Measurements from ENCODE around the gene ARHGAP42. TPM values are rescaled to one million over a fixed set of nuclear protein-coding genes. Genes with fewer than 3 reads are reported as not detected.

ARHGAP42 gene
- total and polyA plus RNA-seq, 10 of the 15 experiments (the other 5 are each of a cell fraction or from before 2014, with no cell fraction given): 1.8 to 6.3 (median 3.2) TPM

DNA sequence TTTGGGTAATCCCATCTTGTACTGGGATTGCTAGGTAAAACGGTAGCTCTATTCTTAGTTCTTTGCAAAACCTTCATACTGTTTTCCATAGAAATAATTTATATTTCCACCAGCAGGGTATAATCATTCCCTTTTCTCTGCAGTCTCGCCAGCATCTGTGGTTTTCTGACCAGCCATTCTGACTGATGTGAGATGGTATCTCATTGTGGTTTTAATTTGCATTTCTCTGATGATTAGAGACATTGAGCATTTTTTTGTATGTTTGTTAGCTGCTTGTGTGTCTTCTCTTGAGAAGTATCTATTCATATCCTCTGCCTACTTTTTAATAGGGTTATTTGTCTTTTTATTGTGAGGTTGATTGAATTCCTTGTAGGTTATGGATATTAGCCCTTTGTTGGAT, 221.7 kb downstream of the ARHGAP42 start:
- RAD21 ChIA-PET (ENCODE audit: unreplicated experiment): no interaction called here
- Histone ChIP-seq H2AFZ (ENCODE audit: control insufficient read depth, low read depth, low read length) (no peak overlapping the region), H3K4me3 (no peak overlapping the region), H4K20me1 (ENCODE audit: control insufficient read depth, insufficient read depth) (no peaks in the 10 kb centered on the region; the same call in 1 of the 2 replicates), H3K9me3 (replicated peaks; ENCODE audit: control insufficient read depth, insufficient read depth, low read length) (no peaks in the 10 kb centered on the region), H3K4me1 (ENCODE audit: control insufficient read depth, insufficient read depth, low read length) (peaks cover 12% of the 10 kb centered on the region), H3K27ac (ENCODE audit: control insufficient read depth, insufficient read depth) (no peak overlapping the region), H3K79me2 (ENCODE audit: control insufficient read depth, insufficient read depth, low read length) (no peaks in the 10 kb centered on the region), H3K4me2 (ENCODE audit: control insufficient read depth, insufficient read depth) (no peak overlapping the region), H3K36me3 (ENCODE audit: control insufficient read depth in 2 of 2, insufficient read depth in 2 of 2, low read length in 1 of 2) (no peaks in the 10 kb centered on the region), H3K27me3 (replicated peaks in 1 of 2; ENCODE audit: control insufficient read depth in 2 of 2, insufficient read depth in 2 of 2, low read length in 1 of 2) (no peaks in the 10 kb centered on the region), H3K9ac (ENCODE audit: control insufficient read depth, insufficient read depth, low read length) (no peak overlapping the region)
- 0% methylated on average over 2 of the region's 2 CpGs for WGBS (ENCODE audit: insufficient coverage, insufficient replicate concordance, low lambda C conversion rate, missing lambda C conversion rate)
- BruUV-seq (replicated peaks): no TSS peak
- in situ Hi-C loops (cut with MboI): no loop called here
- FAIRE-seq (no peak), ATAC-seq (peak; percentile 66), DNase-seq (ENCODE audit: low read depth, low spot score) (no peak)
- TF ChIP-seq EP300 (IDR thresholded peaks at IDR 0.05; ENCODE audit: borderline replicate concordance in 1 of 2, control insufficient read depth in 1 of 2, low read depth in 2 of 2, low read length in 2 of 2) (no peak), EGR1 (IDR thresholded peaks at IDR 0.05; ENCODE audit: borderline replicate concordance in 1 of 2, low read depth in 2 of 2, low read length in 2 of 2) (no peak), RUNX3 (IDR thresholded peaks at IDR 0.05; ENCODE audit: low read length) (peak; percentile 69), POLR2A (IDR thresholded peaks at IDR 0.05; ENCODE audit: low read depth, low read length) (no peak), IKZF2 (IDR thresholded peaks at IDR 0.05) (peak in 1 of 2 experiments; percentile 25; a peak in 1 of 4 replicates), POU2F2 (IDR thresholded peaks at IDR 0.05; ENCODE audit: borderline replicate concordance, low read depth, low read length) (peak; percentile 61; the same call in 1 of the 3 replicates)
- TF ChIP-seq, protein P1, sequence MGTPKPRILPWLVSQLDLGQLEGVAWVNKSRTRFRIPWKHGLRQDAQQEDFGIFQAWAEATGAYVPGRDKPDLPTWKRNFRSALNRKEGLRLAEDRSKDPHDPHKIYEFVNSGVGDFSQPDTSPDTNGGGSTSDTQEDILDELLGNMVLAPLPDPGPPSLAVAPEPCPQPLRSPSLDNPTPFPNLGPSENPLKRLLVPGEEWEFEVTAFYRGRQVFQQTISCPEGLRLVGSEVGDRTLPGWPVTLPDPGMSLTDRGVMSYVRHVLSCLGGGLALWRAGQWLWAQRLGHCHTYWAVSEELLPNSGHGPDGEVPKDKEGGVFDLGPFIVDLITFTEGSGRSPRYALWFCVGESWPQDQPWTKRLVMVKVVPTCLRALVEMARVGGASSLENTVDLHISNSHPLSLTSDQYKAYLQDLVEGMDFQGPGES (IDR thresholded peaks at IDR 0.05): no peak
- POLR2A ChIA-PET: no interaction called here
- intact Hi-C loops (cut with micrococcal nuclease; ENCODE audit: unreplicated experiment): no loop called here
- CTCF ChIA-PET: no interaction called here
- SMC1A ChIA-PET (ENCODE audit: uncharacterized antibody, unreplicated experiment): interaction anchor here (1.0 kb wide), 1 partner anchor 19 kb away, joined by 3 read pairs; no protein-coding TSS in a partner anchor

All from GM12878 (cell line).